ENCODE measurements around the gene MAML3.

Gene MAML3

DNA sequence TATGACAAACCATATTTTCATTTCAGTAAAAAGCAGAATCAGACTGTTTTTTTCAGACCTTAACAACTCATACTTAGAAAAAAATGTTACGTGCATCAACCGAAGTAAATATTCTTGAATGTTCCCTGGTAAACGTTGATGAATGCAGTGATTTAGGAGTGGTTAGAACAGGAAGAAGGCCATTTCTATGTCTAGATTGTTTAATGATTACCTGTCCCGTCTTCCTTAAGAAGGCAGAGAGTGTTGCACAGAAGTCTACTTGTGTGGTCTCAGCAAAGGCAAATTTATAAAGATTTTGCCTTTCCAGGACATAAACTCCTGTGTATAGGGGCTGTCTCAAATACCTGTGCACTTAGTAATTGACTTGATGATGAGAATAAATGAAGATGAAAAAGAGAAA lies 353.9 kb downstream of the MAML3 start:
- Histone ChIP-seq H3K79me2 (ENCODE audit: insufficient read depth, low read length) (no peaks in the 10 kb centered on the region), H3K27ac (ENCODE audit: low read depth, low read length, poor library complexity, severe bottlenecking) (no peak overlapping the region), H3K9me2 (ENCODE audit: low read depth, low read length) (no peaks in the 10 kb centered on the region), H3F3A (ENCODE audit: insufficient read depth, low read length) (no peaks in the 10 kb centered on the region), H3K27me3 (ENCODE audit: insufficient read depth, low read length) (no peaks in the 10 kb centered on the region), H3K4me1 (ENCODE audit: insufficient read depth, low read length, severe bottlenecking) (no peaks in the 10 kb centered on the region), H3K4me2 (ENCODE audit: low read length) (no peak overlapping the region), H4K20me1 (ENCODE audit: insufficient read depth, low read length) (no peaks in the 10 kb centered on the region), H3K4me3 (ENCODE audit: low read depth, low read length, poor library complexity, severe bottlenecking) (no peak overlapping the region), H3K9me3 (ENCODE audit: low read length) (no peaks in the 10 kb centered on the region), H2AFZ (ENCODE audit: low read length) (no peak overlapping the region), H3K36me3 (ENCODE audit: insufficient read depth, low read length) (no peaks in the 10 kb centered on the region), H3K9ac (ENCODE audit: low read length) (no peak overlapping the region)
- TF ChIP-seq EZH2 (IDR thresholded peaks at IDR 0.05; ENCODE audit: borderline replicate concordance, low read length) (no peak), CTCF (IDR thresholded peaks at IDR 0.05; ENCODE audit: low read length) (no peak)

DNA sequence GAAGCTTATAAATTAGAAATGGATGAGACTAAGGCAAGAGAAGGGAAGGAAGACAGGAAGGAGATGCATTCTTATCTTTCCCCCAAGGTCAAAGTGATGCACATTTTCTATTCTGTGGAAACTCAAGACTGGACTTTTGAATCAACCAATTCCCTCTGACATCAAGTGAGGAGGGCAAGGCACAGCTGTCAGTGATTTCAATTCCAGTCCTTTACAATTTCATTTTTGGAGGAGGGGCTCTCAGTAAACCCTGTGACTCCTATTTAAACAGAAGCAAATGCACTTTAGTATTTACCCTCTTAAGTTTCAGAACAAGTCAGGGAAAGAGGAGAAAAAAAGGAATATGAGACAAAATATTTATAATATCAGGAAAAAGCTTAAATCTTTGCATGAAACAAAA lies 354.4 kb downstream of the MAML3 start:
- Histone ChIP-seq H3K4me2 (ENCODE audit: low read length) (no peak overlapping the region), H3K36me3 (ENCODE audit: insufficient read depth, low read length) (no peaks in the 10 kb centered on the region), H3K9me3 (ENCODE audit: low read length) (no peaks in the 10 kb centered on the region), H3K79me2 (ENCODE audit: insufficient read depth, low read length) (no peaks in the 10 kb centered on the region), H2AFZ (ENCODE audit: low read length) (no peak overlapping the region), H3K4me3 (ENCODE audit: low read depth, low read length, poor library complexity, severe bottlenecking) (no peak overlapping the region), H3K27me3 (ENCODE audit: insufficient read depth, low read length) (no peaks in the 10 kb centered on the region), H3K27ac (ENCODE audit: low read depth, low read length, poor library complexity, severe bottlenecking) (no peak overlapping the region), H3K9me2 (ENCODE audit: low read depth, low read length) (no peaks in the 10 kb centered on the region), H3K9ac (ENCODE audit: low read length) (no peak overlapping the region), H4K20me1 (ENCODE audit: insufficient read depth, low read length) (no peaks in the 10 kb centered on the region), H3F3A (ENCODE audit: insufficient read depth, low read length) (no peaks in the 10 kb centered on the region), H3K4me1 (ENCODE audit: insufficient read depth, low read length, severe bottlenecking) (no peaks in the 10 kb centered on the region)
- no peak for TF ChIP-seq CTCF (IDR thresholded peaks at IDR 0.05; ENCODE audit: low read length)

DNA sequence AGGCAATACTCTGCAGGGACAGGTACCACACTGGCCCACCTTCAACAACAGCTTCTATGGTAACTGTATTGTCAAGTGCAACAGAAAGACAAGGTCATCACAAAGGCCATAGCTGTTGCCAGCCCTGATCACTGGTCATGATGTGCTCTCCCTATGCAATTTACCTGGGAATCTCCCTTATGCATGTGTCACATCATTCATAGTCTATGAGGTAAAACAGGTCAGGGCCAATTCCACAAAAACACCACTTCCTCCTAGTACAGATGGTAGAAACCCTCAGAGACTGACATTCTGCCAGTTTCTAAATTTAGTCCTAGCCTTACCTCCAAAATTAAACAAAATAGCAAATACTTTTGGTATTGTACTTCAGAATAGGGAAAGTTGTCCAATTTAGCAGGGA lies 355.5 kb downstream of the MAML3 start:
- Histone ChIP-seq H3K9me2 (ENCODE audit: low read depth, low read length) (no peaks in the 10 kb centered on the region), H3K4me1 (ENCODE audit: insufficient read depth, low read length, severe bottlenecking) (no peaks in the 10 kb centered on the region), H3K79me2 (ENCODE audit: insufficient read depth, low read length) (no peaks in the 10 kb centered on the region), H3K9me3 (ENCODE audit: low read length) (no peaks in the 10 kb centered on the region), H3K36me3 (ENCODE audit: insufficient read depth, low read length) (no peaks in the 10 kb centered on the region), H3K4me2 (ENCODE audit: low read length) (no peak overlapping the region), H3K27me3 (ENCODE audit: insufficient read depth, low read length) (no peaks in the 10 kb centered on the region), H3K9ac (ENCODE audit: low read length) (no peak overlapping the region), H3K27ac (ENCODE audit: low read depth, low read length, poor library complexity, severe bottlenecking) (no peak overlapping the region), H3K4me3 (ENCODE audit: low read depth, low read length, poor library complexity, severe bottlenecking) (no peak overlapping the region), H3F3A (ENCODE audit: insufficient read depth, low read length) (no peaks in the 10 kb centered on the region), H2AFZ (ENCODE audit: low read length) (no peak overlapping the region), H4K20me1 (ENCODE audit: insufficient read depth, low read length) (no peaks in the 10 kb centered on the region)
- TF ChIP-seq EZH2 (IDR thresholded peaks at IDR 0.05; ENCODE audit: borderline replicate concordance, low read length), result no peak
- TF ChIP-seq CTCF (IDR thresholded peaks at IDR 0.05; ENCODE audit: low read length), result no peak
